Right lobe of liver (tissue), 6 donors: ENCODE results near the gene GLRA1. TPM values are rescaled to one million over a fixed set of nuclear protein-coding genes. Genes with fewer than 3 reads are reported as not detected.

Experiments used
- ATAC-seq, 4 donors: fragments of 200-7000 bp; cut with Tn5 transposase; one replicate each; pipeline ENCODE4 v1.9.1; 2020; ENCODE audit warnings: mild to moderate bottlenecking in 4 of 4, moderate library complexity in 4 of 4
- DNase-seq, 3 donors: peaks; one replicate each; pipeline ENCODE4 v3.0.0-alpha.2; 2020
- H3K27ac ChIP-seq, 3 donors: fragments of 200-600 bp; one replicate each; pipeline ENCODE4 v1.8.0; 2022
- H3K27me3 ChIP-seq, 2 donors: fragments of 200-600 bp; one replicate each; pipeline ENCODE4 v1.8.0; 2022
- H3K36me3 ChIP-seq, 4 donors: fragments of 200-600 bp; sonication (generic) in 1 of 4; one replicate each; pipeline versions ENCODE4 v1.5.1 to v1.8.0; 2017 to 2022; ENCODE audit warnings: control low read depth in 1 of 4
- H3K4me1 ChIP-seq, 4 donors: fragments of 200-600 bp; sonication (generic) in 1 of 4; one replicate each; pipeline versions ENCODE4 v1.5.1 to v1.8.0; 2017 to 2022; ENCODE audit warnings: control low read depth in 1 of 4
- H3K4me3 ChIP-seq, 3 donors: fragments of 200-600 bp; one replicate each; pipeline ENCODE4 v1.8.0; 2022
- H3K9me3 ChIP-seq, 4 donors: fragments of 200-600 bp; sonication (generic) in 1 of 4; one replicate each; pipeline versions ENCODE4 v1.5.1 to v1.8.0; 2017 to 2022; ENCODE audit warnings: control low read depth in 1 of 4
- CTCF ChIP-seq, 4 donors: fragments of 200-600 bp in 3 of 4; fragments of 450-650 bp in 1 of 4; IDR thresholded peaks; one replicate each; pipeline versions ENCODE4 v1.5.1 to v1.8.0; 2016 to 2022; ENCODE audit warnings: antibody characterized with exemption in 4 of 4, mild to moderate bottlenecking in 2 of 4
- POLR2A ChIP-seq: fragments of 450-650 bp; IDR thresholded peaks from one replicate; pipeline ENCODE4 v1.6.1; 2017; ENCODE audit warnings: antibody characterized with exemption, mild to moderate bottlenecking
- WGBS: methylation state at CpG from one replicate; pipeline ENCODE4 v1.1.6; 2018; ENCODE audit warnings: low coverage, low lambda C conversion rate; ENCODE audit not compliant: insufficient coverage; ENCODE audit errors: missing lambda C conversion rate; 5-methylcytosine and 5-hydroxymethylcytosine counted together
- intact Hi-C, 2 donors: fragments of 100-400 bp; cut with DNase I; formaldehyde crosslinking; loops; one replicate each; pipeline versions ENCODE4 v1.11.2 to v1.14.1; 2022
- total RNA-seq, 6 experiments: library from RNA; depleted of rRNA in 2 of 6; stranded (reverse); fragments of >200 nt in 2 of 6; fragmentation: NEBNext Ultra II Directional in 3 of 6; extraction: Animal tissue kit (Norgen Biotek cat#: 25700) in 3 of 6; gene quantifications; one replicate each; pipeline versions ENCODE4 v1.1.0 to v1.2.4, GENCODE V29; 2016 to 2023
- donor health status: DM: no; HTN: yes; CAD: no.
- donor health status: DM: no; HTN: no; CAD: no.
- donor health status: DM: no; HTN: no; CAD: no.
- donor health status: DM: no; HTN: yes; CAD: no.
- donor health status: DM: no; HTN: yes; CAD: no.

GLRA1 gene
- total RNA-seq, 6 experiments from 2014 or later: not detected

GRCh38 chr5:151812757-151813309 is 111.8 kb downstream of the GLRA1 start:
- Histone ChIP-seq H3K27me3 (no peaks in the 10 kb centered on the region), H3K27ac (no peak overlapping the region), H3K9me3 (no peaks in the 10 kb centered on the region), H3K4me1 (no peaks in the 10 kb centered on the region), H3K36me3 (peaks cover 0 to 24% (median 1%) of the 10 kb centered on the region in 4 donors), H3K4me3 (no peak overlapping the region)
- TF ChIP-seq CTCF (IDR thresholded peaks at IDR 0.05) (no peak), POLR2A (no peak)
- DNase-seq (no peak), ATAC-seq (no peak)
- intact Hi-C loops: no loop called here
- WGBS: 74% methylated on average over 2 of the region's 2 CpGs

GRCh38 chr5:151811593-151812321 is 112.9 kb downstream of the GLRA1 start:
- H3K27ac ChIP-seq: no peak overlapping the region
- DNase-seq: no peak
- intact Hi-C loops: no loop called here
- TF ChIP-seq CTCF (IDR thresholded peaks at IDR 0.05): no peak
- TF ChIP-seq POLR2A: no peak
- H3K4me3 ChIP-seq: no peak overlapping the region
- H3K9me3 ChIP-seq: no peaks in the 10 kb centered on the region
- H3K27me3 ChIP-seq: no peaks in the 10 kb centered on the region
- no peak for ATAC-seq
- H3K4me1 ChIP-seq: no peaks in the 10 kb centered on the region
- peaks cover 0 to 24% (median 3%) of the 10 kb centered on the region in 4 donors for H3K36me3 ChIP-seq
- 91% methylated on average over 5 of the region's 5 CpGs for WGBS

- intact Hi-C loops: no loop called here
- no peaks in the 10 kb centered on the region for H3K27me3 ChIP-seq
- H3K9me3 ChIP-seq: no peaks in the 10 kb centered on the region
- H3K4me1 ChIP-seq: no peaks in the 10 kb centered on the region
- peaks cover 0 to 25% (median 3%) of the 10 kb centered on the region in 4 donors for H3K36me3 ChIP-seq
- TF ChIP-seq CTCF (IDR thresholded peaks at IDR 0.05) (no peak), POLR2A (no peak)
- WGBS: 100% methylated on average over 1 of the region's 1 CpG
- ATAC-seq: no peak
- no peak for DNase-seq
- no peak overlapping the region for H3K27ac ChIP-seq
- H3K4me3 ChIP-seq: no peak overlapping the region
Observed at GRCh38 chr5:151810897-151811296, 113.8 kb downstream of the GLRA1 start.

- Histone ChIP-seq H3K27ac (no peak overlapping the region), H3K4me3 (no peak overlapping the region), H3K27me3 (no peaks in the 10 kb centered on the region), H3K36me3 (peaks cover 0 to 29% (median 3%) of the 10 kb centered on the region in 4 donors), H3K9me3 (no peaks in the 10 kb centered on the region), H3K4me1 (no peaks in the 10 kb centered on the region)
- DNase-seq (no peak), ATAC-seq (no peak)
- WGBS: 0% methylated on average over 1 of the region's 1 CpG
- no peak for TF ChIP-seq POLR2A
- TF ChIP-seq CTCF (IDR thresholded peaks at IDR 0.05): no peak
- intact Hi-C loops: no loop called here
Observed at GRCh38 chr5:151810449-151810848, 114.2 kb downstream of the GLRA1 start.
